AG04449 (cell line): ENCODE measurements around the gene PTTG1IP.

Experiments
- CTCF ChIA-PET: fragments of 350-600 bp; formaldehyde crosslinking; extraction: SDS; loops from one replicate; lab custom pipeline; 2021; ENCODE audit warnings: antibody characterized with exemption; lab: Yijun Ruan, JAX
- POLR2A ChIA-PET: fragments of 400-600, 350-600 bp; formaldehyde crosslinking; extraction: SDS; loops from one replicate; lab custom pipeline; 2020; ENCODE audit warnings: antibody characterized with exemption, inconsistent platforms; lab: Yijun Ruan, JAX
- DNase-seq: peaks from one replicate; pipeline ENCODE4 v3.0.0-alpha.2; 2010; ENCODE audit warnings: low read depth, low spot score
- H3K4me3 ChIP-seq: 2 replicates; pipeline ENCODE4 v1.5.1; 2011; ENCODE audit warnings: low read depth, mild to moderate bottlenecking, control low read depth, low read length
- CTCF ChIP-seq: IDR thresholded peaks from one replicate; pipeline ENCODE4 v1.5.1; 2011; ENCODE audit warnings: mild to moderate bottlenecking, moderate library complexity, low read length, control low read depth, inconsistent platforms; ENCODE audit not compliant: insufficient read depth; ENCODE audit errors: missing control alignments

The PTTG1IP gene

GRCh38 chr21:44909719-44910118 is 36.2 kb upstream of the PTTG1IP start:
- ChIA-PET POLR2A (no interaction called here), CTCF (interaction anchor here (1.5 kb wide), 1 partner anchor 11 kb away, joined by 5 read pairs; no protein-coding TSS in a partner anchor)

GRCh38 chr21:44908908-44909307 is 35.4 kb upstream of the PTTG1IP start:
- ChIA-PET POLR2A (no interaction called here), CTCF (no interaction called here)
- no peak for TF ChIP-seq CTCF
- no peak for DNase-seq
- H3K4me3 ChIP-seq = no peak overlapping the region

More at GRCh38 chr21:44909719-44910118, 36.2 kb upstream of the PTTG1IP start:
- no peak for DNase-seq
- H3K4me3 ChIP-seq = no peak overlapping the region
- TF ChIP-seq CTCF = no peak

DNA sequence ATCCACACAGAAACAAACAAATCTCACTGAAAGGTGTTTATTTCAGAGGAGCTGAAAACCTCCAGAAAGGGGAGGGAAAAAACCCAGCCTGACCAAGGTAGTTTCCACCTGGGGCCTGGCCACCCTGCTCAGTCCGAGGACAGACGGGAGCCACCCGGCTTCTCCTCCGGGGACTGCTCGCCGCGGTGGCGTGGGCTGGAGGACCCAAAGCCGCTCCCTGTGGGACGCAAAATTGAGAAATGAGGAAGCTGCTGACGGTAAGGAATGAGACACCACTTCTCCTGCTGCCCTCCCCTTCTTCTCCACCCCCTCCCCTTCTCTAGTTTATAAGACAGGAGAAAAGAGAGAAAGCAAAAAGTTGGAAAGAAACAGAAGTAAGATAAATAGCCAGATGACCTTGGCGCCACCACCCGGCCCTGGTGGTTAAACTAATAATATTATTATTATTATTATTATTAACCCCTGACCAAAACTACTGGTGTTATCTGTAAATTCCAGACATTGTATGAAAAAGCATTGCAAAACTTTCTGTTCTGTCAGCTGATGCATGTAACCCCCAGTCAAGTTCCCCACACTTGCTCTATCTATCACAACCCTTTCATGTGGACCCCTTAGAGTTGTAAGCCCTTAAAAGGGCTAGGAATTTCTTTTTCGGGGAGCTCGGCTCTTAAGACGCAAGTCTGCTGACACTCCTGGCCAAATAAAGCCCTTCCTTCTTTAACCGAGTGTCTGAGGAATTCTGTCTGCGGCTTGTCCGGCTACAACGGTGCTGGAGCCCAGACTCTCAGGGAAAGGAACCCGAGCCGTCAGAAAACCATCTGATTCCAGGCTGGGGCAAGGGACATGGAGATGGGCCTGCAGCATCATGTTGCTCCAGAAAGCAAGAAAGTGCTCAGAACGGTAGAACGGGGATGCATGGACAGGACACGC is 34.7 kb upstream of the PTTG1IP start:
- no peak for DNase-seq
- TF ChIP-seq CTCF = no peak
- H3K4me3 ChIP-seq = no peak overlapping the region
- ChIA-PET CTCF (interaction anchor here (0.6 to 2.2 kb wide), 4 partner anchors 12 to 109 kb away, joined by 3 to 8 read pairs (median 4); no protein-coding TSS in a partner anchor), POLR2A (no interaction called here)

DNA sequence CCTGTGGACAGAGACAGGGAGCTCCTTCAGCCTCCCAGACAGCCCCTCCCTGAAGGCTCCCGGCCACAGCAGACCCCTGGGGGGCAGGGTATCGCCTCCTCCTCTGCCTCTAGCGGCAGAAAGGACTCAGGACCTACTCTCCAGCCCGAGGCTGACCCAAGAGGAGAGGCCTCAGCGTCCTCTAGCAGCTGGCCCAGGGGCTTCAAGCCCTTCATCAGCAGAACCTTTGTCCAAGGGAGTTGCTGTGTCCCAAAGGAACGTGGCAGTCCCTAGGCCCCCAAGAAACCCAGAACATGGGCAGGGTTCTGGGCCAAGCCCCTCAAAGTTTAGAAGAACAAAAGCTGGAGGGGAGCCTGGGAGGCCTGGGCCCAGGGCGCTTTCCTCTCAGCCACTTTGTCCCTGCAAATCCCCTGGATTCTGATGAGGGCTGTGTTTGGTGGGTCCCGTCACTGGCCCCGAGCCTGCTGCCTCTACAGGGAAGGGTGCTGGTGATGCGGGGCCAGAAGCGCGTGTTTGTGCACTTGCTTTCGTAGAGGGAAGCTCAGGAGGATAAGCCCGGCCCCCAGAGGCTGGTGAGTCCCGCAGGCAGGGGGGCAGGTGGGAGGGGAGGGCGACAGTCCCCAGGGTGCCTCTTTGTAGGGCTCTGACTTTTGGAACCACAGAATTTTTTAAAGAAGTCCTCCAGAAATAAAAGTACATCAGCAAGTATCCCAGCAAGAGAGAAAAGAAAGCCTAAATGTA is 33.9 kb upstream of the PTTG1IP start:
- no peak for DNase-seq
- no peak for TF ChIP-seq CTCF
- CTCF ChIA-PET = interaction anchor here (0.6 to 2.2 kb wide), 6 partner anchors 7 to 108 kb away, joined by 3 to 11 read pairs (median 4); no protein-coding TSS in a partner anchor
- POLR2A ChIA-PET = no interaction called here
- no peak overlapping the region for H3K4me3 ChIP-seq

GRCh38 chr21:44905728-44906090 is 32.2 kb upstream of the PTTG1IP start:
- ChIA-PET POLR2A (no interaction called here), CTCF (interaction anchor here (1.7 kb wide), 1 partner anchor 12 kb away, joined by 11 read pairs; no protein-coding TSS in a partner anchor)
- DNase-seq = no peak
- no peak for TF ChIP-seq CTCF
- no peak overlapping the region for H3K4me3 ChIP-seq
